H1 (cell line): Measurements from ENCODE around the gene UCN. TPM values are rescaled to one million over a fixed set of nuclear protein-coding genes. Genes with fewer than 3 reads are reported as not detected.

ENCODE experiments used
- CHD7 ChIP-seq: fragments of 300-600 bp; sonication (generic); IDR thresholded peaks from 2 replicates; pipeline ENCODE4 v1.7.1; 2012; ENCODE audit warnings: low read length, moderate library complexity, mild to moderate bottlenecking, inconsistent platforms; ENCODE audit not compliant: insufficient replicate concordance
- CTCF ChIP-seq, 3 experiments: IDR thresholded peaks; 1 replicate in 2 of 3; 2 replicates in 1 of 3; pipeline versions ENCODE4 v1.5.1 to v1.6.1; 2011; ENCODE audit warnings: low read length in 3 of 3, mild to moderate bottlenecking in 3 of 3, inconsistent platforms in 2 of 3, low read depth in 1 of 3, moderate library complexity in 1 of 3; ENCODE audit not compliant: insufficient read depth in 1 of 3; ENCODE audit errors: control extremely low read depth in 1 of 3
- POU5F1 ChIP-seq: IDR thresholded peaks from 2 replicates; pipeline ENCODE4 v1.6.1; 2011; ENCODE audit warnings: low read depth, mild to moderate bottlenecking, low read length, moderate library complexity
- RFX5 ChIP-seq: IDR thresholded peaks from 2 replicates; pipeline ENCODE4 v1.6.1; 2011; ENCODE audit warnings: low read depth, low read length, improper control_type of control experiment, borderline replicate concordance
- SIN3A ChIP-seq, 2 experiments: IDR thresholded peaks in 1 of 2; conservative IDR thresholded peaks in 1 of 2; 2 replicates each; pipeline ENCODE4 v1.6.1; 2011 to 2012; ENCODE audit warnings: low read length in 2 of 2, improper control_type of control experiment in 1 of 2, low read depth in 1 of 2, mild to moderate bottlenecking in 1 of 2
- SP1 ChIP-seq: IDR thresholded peaks from 2 replicates; pipeline ENCODE4 v1.6.1; 2011; ENCODE audit warnings: low read depth, low read length
- TAF7 ChIP-seq: optimal IDR thresholded peaks from 2 replicates; pipeline ENCODE3; 2011; ENCODE audit warnings: low read depth, mild to moderate bottlenecking, inconsistent platforms, low read length, moderate library complexity, borderline replicate concordance
- TEAD4 ChIP-seq: IDR thresholded peaks from 2 replicates; pipeline ENCODE4 v1.6.1; 2012; ENCODE audit warnings: low read depth, low read length, inconsistent platforms, mixed read lengths
- YY1 ChIP-seq: IDR thresholded peaks from 2 replicates; pipeline ENCODE4 v1.6.1; 2011; ENCODE audit warnings: low read depth, mild to moderate bottlenecking, low read length
- polyA plus RNA-seq, 7 experiments: library from polyadenylated mRNA; depleted of rRNA in 3 of 7; stranded (reverse) in 5 of 7; unstranded in 2 of 7; fragments of >200 nt in 5 of 7; fragments of 200-250 nt in 2 of 7; gene quantifications; 1 replicate in 5 of 7; 2 replicates in 1 of 7; 4 replicates in 1 of 7; pipeline versions ENCODE4 v1.2.1 to v1.2.3, GENCODE V29; 2011 to 2013; ENCODE audit warnings: missing spikeins in 2 of 7, mixed read lengths in 2 of 7
- total RNA-seq: library from RNA; stranded (reverse); fragmentation: NEBNext Ultra II Directional; extraction: Animal tissue kit (Norgen Biotek cat#: 25700); gene quantifications from 2 replicates; pipeline ENCODE4 v1.2.1, GENCODE V29; 2021

The UCN gene
- total and polyA plus RNA-seq, 2 of the 8 experiments (the other 6 are each of a cell fraction or from before 2014, with no cell fraction given) = 0.35 TPM; not detected in 1

GRCh38 chr2:27270670-27271069 lies 37.6 kb downstream of the UCN start (continued):
- TF ChIP-seq CHD7 = no peak
- no peak for TF ChIP-seq RFX5
- TF ChIP-seq TAF7 = no peak
- TF ChIP-seq TEAD4 = no peak
- TF ChIP-seq POU5F1 = no peak
- no peak for TF ChIP-seq SP1
- TF ChIP-seq CTCF (IDR thresholded peaks at IDR 0.05; ENCODE audit: control extremely low read depth in 1 of 3, insufficient read depth in 1 of 3, low read depth in 1 of 3, low read length in 3 of 3) = no peak
- TF ChIP-seq SIN3A (conservative IDR thresholded peaks at IDR 0.05 in 1 of 2, IDR thresholded peaks at IDR 0.05 in 1 of 2; ENCODE audit: low read depth in 1 of 2, low read length in 2 of 2) = no peak
- TF ChIP-seq YY1 = no peak
